Astrocyte (in vitro differentiated cells and primary cell): Measurements from ENCODE around the gene RICTOR. TPM values are rescaled to one million over a fixed set of nuclear protein-coding genes. Genes with fewer than 3 reads are reported as not detected.
A peak's percentile ranks its signal among the peaks of the same experiment; 100 is the strongest.
"Not testable (repeated sequence)": the region's sequence is repeated elsewhere in the genome, so short reads cannot be mapped to it uniquely, and the experiment has no call there.

Source experiments
- DNase-seq: peaks from one replicate; pipeline ENCODE4 v3.0.0-alpha.2; 2010; ENCODE audit warnings: low read depth
- FAIRE-seq: peaks from 2 replicates; lab custom pipeline; 2011; peaks lifted over from hg19 to GRCh38; lab: Jason Lieb, UNC
- H2AFZ ChIP-seq: 2 replicates; pipeline ENCODE4 v1.6.0; 2012; ENCODE audit warnings: low read depth, low read length, inconsistent platforms
- H3K27ac ChIP-seq: 2 replicates; pipeline ENCODE4 v1.5.1; 2011; ENCODE audit warnings: low read depth, low read length, inconsistent platforms
- H3K27me3 ChIP-seq: 2 replicates; pipeline ENCODE4 v1.6.0; 2011; ENCODE audit warnings: low read length, inconsistent platforms; ENCODE audit not compliant: insufficient read depth
- H3K36me3 ChIP-seq: 2 replicates; pipeline ENCODE4 v1.5.1; 2011; ENCODE audit warnings: low read length, inconsistent platforms; ENCODE audit not compliant: insufficient read depth
- H3K4me1 ChIP-seq: 2 replicates; pipeline ENCODE4 v1.5.1; 2011; ENCODE audit warnings: low read length, inconsistent platforms; ENCODE audit not compliant: insufficient read depth
- H3K4me2 ChIP-seq: 2 replicates; pipeline ENCODE4 v1.6.0; 2012; ENCODE audit warnings: low read length, inconsistent platforms
- H3K4me3 ChIP-seq: 2 replicates; pipeline ENCODE4 v1.5.1; 2011; ENCODE audit warnings: low read depth, mild to moderate bottlenecking, low read length, inconsistent platforms; ENCODE audit not compliant: insufficient read depth
- H3K79me2 ChIP-seq: 2 replicates; pipeline ENCODE4 v1.6.0; 2012; ENCODE audit warnings: mild to moderate bottlenecking, low read length, inconsistent platforms; ENCODE audit not compliant: insufficient read depth
- H3K9ac ChIP-seq: 2 replicates; pipeline ENCODE4 v1.6.0; 2012; ENCODE audit warnings: mild to moderate bottlenecking, low read length, inconsistent platforms
- H3K9me3 ChIP-seq: 2 replicates; pipeline ENCODE4 v1.5.1; 2012; ENCODE audit warnings: low read depth, mild to moderate bottlenecking, low read length, inconsistent platforms; ENCODE audit not compliant: insufficient read depth
- H4K20me1 ChIP-seq: 2 replicates; pipeline ENCODE4 v1.6.0; 2012; ENCODE audit warnings: low read length, inconsistent platforms; ENCODE audit not compliant: insufficient read depth
- H3K27ac Mint-ChIP-seq: one replicate; pipeline ENCODE4 v1.8.0; 2021; ENCODE audit warnings: mild to moderate bottlenecking, mixed read lengths; ENCODE audit not compliant: unreplicated experiment
- H3K27me3 Mint-ChIP-seq: one replicate; pipeline ENCODE4 v1.8.0; 2021; ENCODE audit warnings: low read depth, mixed read lengths; ENCODE audit not compliant: unreplicated experiment
- H3K36me3 Mint-ChIP-seq: one replicate; pipeline ENCODE4 v1.8.0; 2021; ENCODE audit warnings: low read depth, mixed read lengths; ENCODE audit not compliant: unreplicated experiment
- H3K4me1 Mint-ChIP-seq: one replicate; pipeline ENCODE4 v1.8.0; 2021; ENCODE audit warnings: low read depth, mixed read lengths; ENCODE audit not compliant: unreplicated experiment
- H3K4me3 Mint-ChIP-seq: one replicate; pipeline ENCODE4 v1.8.0; 2021; ENCODE audit warnings: mild to moderate bottlenecking, moderate library complexity, mixed read lengths; ENCODE audit not compliant: unreplicated experiment
- H3K9me3 Mint-ChIP-seq: one replicate; pipeline ENCODE4 v1.8.0; 2021; ENCODE audit warnings: mild to moderate bottlenecking, mixed read lengths; ENCODE audit not compliant: unreplicated experiment
- EZH2 ChIP-seq: IDR thresholded peaks from 2 replicates; pipeline ENCODE4 v1.6.1; 2012; ENCODE audit warnings: mild to moderate bottlenecking, low read length, inconsistent platforms; ENCODE audit not compliant: insufficient read depth
- total RNA-seq: library from RNA; stranded (reverse); gene quantifications from 2 replicates; pipeline ENCODE4 v1.2.1, GENCODE V29; 2021
- TF ChIP-seq, protein P1 (sequence below): IDR thresholded peaks from 2 replicates; pipeline ENCODE4 v1.5.1; 2011; ENCODE audit warnings: low read depth, mild to moderate bottlenecking, inconsistent platforms, low read length, moderate library complexity; ENCODE audit not compliant: insufficient read depth

The RICTOR gene
- total RNA-seq, 1 donor from 2014 or later: 43.2 TPM

DNA sequence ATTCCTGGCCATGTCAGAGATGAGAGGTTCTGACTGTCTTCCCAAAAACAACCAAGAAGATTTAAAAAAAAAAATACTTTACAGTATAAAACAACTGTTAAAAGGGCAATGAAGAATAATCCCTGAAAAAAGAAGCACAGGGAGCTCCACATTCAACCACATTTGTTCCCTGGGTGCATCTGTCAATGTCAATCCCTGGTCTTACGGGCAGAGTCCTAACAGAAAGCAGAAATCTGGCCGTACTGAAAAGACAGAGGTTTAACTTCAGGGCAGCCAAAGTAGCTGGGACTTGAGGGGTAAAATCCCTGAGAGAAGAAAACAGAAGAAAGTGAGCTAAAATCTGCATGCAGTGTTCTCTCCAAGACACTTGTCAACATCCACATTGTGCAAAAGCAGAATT lies 76.6 kb downstream of the RICTOR start:
- H2AFZ ChIP-seq: no peak overlapping the region
- peaks cover 7% of the 10 kb centered on the region for H3K9me3 Mint-ChIP-seq
- peaks cover 4% of the 10 kb centered on the region for H3K36me3 ChIP-seq
- no peaks in the 10 kb centered on the region for H3K4me1 Mint-ChIP-seq
- H3K36me3 Mint-ChIP-seq: peaks cover 11% of the 10 kb centered on the region
- no peaks in the 10 kb centered on the region for H4K20me1 ChIP-seq
- H3K4me1 ChIP-seq: no peaks in the 10 kb centered on the region
- DNase-seq (no peak), FAIRE-seq (no peak)
- peaks cover 6% of the 10 kb centered on the region for H3K79me2 ChIP-seq
- H3K27ac ChIP-seq: no peak overlapping the region
- H3K27ac Mint-ChIP-seq: no peak overlapping the region
- H3K4me2 ChIP-seq: no peak overlapping the region
- H3K9ac ChIP-seq: no peak overlapping the region
- H3K9me3 ChIP-seq: no peaks in the 10 kb centered on the region
- no peak overlapping the region for H3K4me3 Mint-ChIP-seq
- no peaks in the 10 kb centered on the region for H3K27me3 Mint-ChIP-seq
- H3K27me3 ChIP-seq: no peaks in the 10 kb centered on the region
- no peak overlapping the region for H3K4me3 ChIP-seq
- TF ChIP-seq, protein P1, sequence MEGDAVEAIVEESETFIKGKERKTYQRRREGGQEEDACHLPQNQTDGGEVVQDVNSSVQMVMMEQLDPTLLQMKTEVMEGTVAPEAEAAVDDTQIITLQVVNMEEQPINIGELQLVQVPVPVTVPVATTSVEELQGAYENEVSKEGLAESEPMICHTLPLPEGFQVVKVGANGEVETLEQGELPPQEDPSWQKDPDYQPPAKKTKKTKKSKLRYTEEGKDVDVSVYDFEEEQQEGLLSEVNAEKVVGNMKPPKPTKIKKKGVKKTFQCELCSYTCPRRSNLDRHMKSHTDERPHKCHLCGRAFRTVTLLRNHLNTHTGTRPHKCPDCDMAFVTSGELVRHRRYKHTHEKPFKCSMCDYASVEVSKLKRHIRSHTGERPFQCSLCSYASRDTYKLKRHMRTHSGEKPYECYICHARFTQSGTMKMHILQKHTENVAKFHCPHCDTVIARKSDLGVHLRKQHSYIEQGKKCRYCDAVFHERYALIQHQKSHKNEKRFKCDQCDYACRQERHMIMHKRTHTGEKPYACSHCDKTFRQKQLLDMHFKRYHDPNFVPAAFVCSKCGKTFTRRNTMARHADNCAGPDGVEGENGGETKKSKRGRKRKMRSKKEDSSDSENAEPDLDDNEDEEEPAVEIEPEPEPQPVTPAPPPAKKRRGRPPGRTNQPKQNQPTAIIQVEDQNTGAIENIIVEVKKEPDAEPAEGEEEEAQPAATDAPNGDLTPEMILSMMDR: no peak
- TF ChIP-seq EZH2: no peak

DNA sequence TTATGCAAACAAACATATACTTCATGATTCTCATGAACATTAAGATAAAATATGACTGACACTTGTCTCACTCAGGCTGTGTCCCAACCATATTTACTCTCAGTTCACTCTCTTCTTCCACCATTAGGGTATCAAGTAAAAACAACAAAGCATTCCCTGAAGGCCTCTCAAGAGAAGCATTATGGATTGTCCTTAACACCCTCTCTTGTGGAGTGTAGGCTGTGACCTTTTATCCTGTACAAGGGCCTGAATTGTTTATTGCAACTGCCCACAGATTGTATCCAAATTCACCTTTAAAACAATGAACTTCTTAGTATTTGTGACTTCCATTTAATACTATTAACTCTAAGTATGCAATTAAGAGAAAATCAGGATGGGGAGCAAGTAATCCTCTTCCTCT lies 78.1 kb downstream of the RICTOR start:
- Histone ChIP-seq H4K20me1 (no peaks in the 10 kb centered on the region), H3K79me2 (peaks cover 6% of the 10 kb centered on the region), H3K27me3 (no peaks in the 10 kb centered on the region), H3K9ac (no peak overlapping the region), H3K9me3 (no peaks in the 10 kb centered on the region), H3K4me3 (no peak overlapping the region), H3K36me3 (peaks cover 4% of the 10 kb centered on the region), H3K4me2 (no peak overlapping the region), H3K4me1 (no peaks in the 10 kb centered on the region), H2AFZ (no peak overlapping the region), H3K27ac (no peak overlapping the region)
- no peak overlapping the region for H3K4me3 Mint-ChIP-seq
- peaks cover 12% of the 10 kb centered on the region for H3K36me3 Mint-ChIP-seq
- FAIRE-seq (no peak), DNase-seq (no peak)
- H3K4me1 Mint-ChIP-seq: no peaks in the 10 kb centered on the region
- H3K27me3 Mint-ChIP-seq: no peaks in the 10 kb centered on the region
- H3K27ac Mint-ChIP-seq: no peak overlapping the region
- peaks cover 7% of the 10 kb centered on the region for H3K9me3 Mint-ChIP-seq
- TF ChIP-seq EZH2: no peak
- TF ChIP-seq, protein P1: no peak

DNA sequence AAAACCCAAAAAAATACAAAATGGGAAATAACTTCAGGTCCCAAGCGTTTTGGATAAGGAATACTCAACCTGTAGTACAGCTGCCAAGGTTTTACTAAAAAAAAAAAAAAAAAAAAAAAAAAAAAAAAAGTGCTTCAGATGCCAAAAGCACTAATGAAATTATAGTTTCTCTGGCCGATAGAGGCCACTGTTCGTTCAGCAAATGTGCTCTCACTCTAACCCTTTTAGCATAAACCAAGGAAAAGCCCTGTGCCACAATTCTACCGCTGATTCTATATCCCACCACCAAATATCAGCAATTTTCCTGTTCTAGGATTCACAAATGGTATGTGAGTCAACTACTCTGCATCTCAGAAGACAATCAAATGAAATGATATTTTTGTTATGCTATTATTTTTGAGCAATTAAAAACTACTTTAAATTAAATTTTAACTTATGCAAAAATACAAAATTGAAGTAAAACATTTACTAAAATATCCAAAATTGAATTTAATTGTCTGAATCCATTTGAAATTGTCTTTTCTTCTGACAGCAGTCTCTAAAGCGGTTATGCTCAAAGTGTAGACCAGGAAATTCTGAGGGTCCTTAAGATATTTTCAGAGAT lies 79.8 kb downstream of the RICTOR start:
- DNase-seq: peak; percentile 37
- peaks cover 8% of the 10 kb centered on the region for H3K36me3 ChIP-seq
- no peak for TF ChIP-seq EZH2
- TF ChIP-seq, protein P1: peak; percentile 59

DNA sequence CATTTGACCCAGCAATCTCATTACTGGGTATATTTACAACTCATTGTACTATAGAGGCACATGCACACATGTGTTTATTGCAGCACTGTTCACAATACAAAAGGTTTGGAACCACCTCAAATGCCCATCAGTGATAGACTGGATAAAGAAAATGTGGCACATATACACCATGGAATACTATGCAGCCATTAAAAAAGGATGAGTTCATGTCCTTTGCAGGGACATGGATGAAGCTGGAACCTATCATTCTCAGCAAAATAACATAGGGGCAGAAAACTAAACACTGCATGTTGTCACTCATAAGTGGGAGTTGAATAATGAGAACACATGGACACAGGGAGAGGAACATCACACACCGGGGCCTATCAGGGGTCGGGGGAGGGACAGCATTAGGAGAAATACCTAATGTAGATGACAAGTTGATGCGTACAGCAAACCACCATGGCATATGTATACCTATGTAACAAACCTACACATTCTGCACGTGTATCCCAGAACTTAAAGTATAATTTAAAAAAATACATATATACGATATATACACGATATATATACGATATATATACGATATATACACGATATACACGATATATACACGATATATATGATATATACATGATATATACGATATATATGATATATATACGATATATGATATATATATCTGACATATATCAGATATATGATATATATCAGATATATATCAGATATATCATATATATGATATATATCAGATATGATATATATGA lies 84.1 kb downstream of the RICTOR start:
- not testable (repeated sequence) for H3K27ac ChIP-seq, H3K4me1 ChIP-seq, H3K27ac Mint-ChIP-seq, H3K4me3 Mint-ChIP-seq, H3K9ac ChIP-seq, FAIRE-seq, H3K4me3 ChIP-seq, H2AFZ ChIP-seq, H3K36me3 ChIP-seq, H4K20me1 ChIP-seq, H3K9me3 ChIP-seq, H3K27me3 ChIP-seq, H3K9me3 Mint-ChIP-seq, H3K4me2 ChIP-seq, H3K27me3 Mint-ChIP-seq, H3K4me1 Mint-ChIP-seq, H3K79me2 ChIP-seq, DNase-seq
- peaks cover 40% of the 10 kb centered on the region for H3K36me3 Mint-ChIP-seq

More for the DNA sequence above, 79.8 kb downstream of the RICTOR start:
- H2AFZ ChIP-seq: no peak overlapping the region
- no peak overlapping the region for H3K4me2 ChIP-seq
- H3K27ac Mint-ChIP-seq: no peak overlapping the region
- H3K27ac ChIP-seq: no peak overlapping the region
- H3K27me3 ChIP-seq: no peaks in the 10 kb centered on the region
- H3K4me1 Mint-ChIP-seq: no peaks in the 10 kb centered on the region
- no peak for FAIRE-seq
- no peaks in the 10 kb centered on the region for H3K9me3 ChIP-seq
- no peaks in the 10 kb centered on the region for H3K27me3 Mint-ChIP-seq
- peaks cover 2% of the 10 kb centered on the region for H3K79me2 ChIP-seq
- no peak overlapping the region for H3K4me3 Mint-ChIP-seq
- peaks cover 18% of the 10 kb centered on the region for H3K36me3 Mint-ChIP-seq
- no peaks in the 10 kb centered on the region for H3K4me1 ChIP-seq
- peaks cover 7% of the 10 kb centered on the region for H3K9me3 Mint-ChIP-seq
- no peaks in the 10 kb centered on the region for H4K20me1 ChIP-seq
- no peak overlapping the region for H3K9ac ChIP-seq
- H3K4me3 ChIP-seq: no peak overlapping the region
